ENCODE data around the gene VSIR. TPM values are rescaled to one million over a fixed set of nuclear protein-coding genes. Genes with fewer than 3 reads are reported as not detected.

Gene VSIR
- total RNA-seq, 1 experiment from 2014 or later: 18.5 TPM

- ATAC-seq (no peak), DNase-seq (ENCODE audit: low read depth, low spot score) (no peak)
- Histone ChIP-seq H3K9me3 (ENCODE audit: control insufficient read depth in 1 of 2, insufficient read depth in 1 of 2, low read depth in 1 of 2, low read length in 2 of 2) (no peaks in the 10 kb centered on the region), H3K4me2 (ENCODE audit: low read length) (no peak overlapping the region), H3K27me3 (ENCODE audit: insufficient read depth, low read length) (no peaks in the 10 kb centered on the region), H4K20me1 (ENCODE audit: insufficient read depth) (no peaks in the 10 kb centered on the region), H3K4me3 (replicated peaks in 1 of 2; ENCODE audit: low read depth in 1 of 2, low read length in 2 of 2) (no peak overlapping the region), H3K9me2 (ENCODE audit: insufficient read depth) (no peaks in the 10 kb centered on the region), H3K9ac (ENCODE audit: low read length) (no peak overlapping the region), H3K4me1 (ENCODE audit: control insufficient read depth in 1 of 2, insufficient read depth in 2 of 2, low read length in 2 of 2) (peaks cover 3 to 9% of the 10 kb centered on the region in 2 experiments; a peak in 3 of 4 replicates), H2AFZ (ENCODE audit: low read depth, low read length, poor library complexity, severe bottlenecking) (no peak overlapping the region), H3K27ac (ENCODE audit: low read depth, low read length) (no peak overlapping the region), H3K36me3 (ENCODE audit: control insufficient read depth in 1 of 2, insufficient read depth in 2 of 2, low read length in 2 of 2) (no peaks in the 10 kb centered on the region), H3K79me2 (ENCODE audit: insufficient read depth, low read length) (no peaks in the 10 kb centered on the region)
- BruUV-seq (replicated peaks): no TSS peak
- intact Hi-C loops (cut with micrococcal nuclease): no loop called here
- RAD21 ChIA-PET (ENCODE audit: low non-redundant PET in 1 of 2, low total read pairs in 2 of 2, uncharacterized antibody in 2 of 2, unreplicated experiment in 2 of 2): no interaction called here
- POLR2A ChIA-PET: interaction anchor here (0.5 kb wide), 1 partner anchor 17 kb away, joined by 3 read pairs; no protein-coding TSS in a partner anchor
- CTCF ChIA-PET: no interaction called here
- TF ChIP-seq POLR2AphosphoS5 (IDR thresholded peaks at IDR 0.05; ENCODE audit: low read depth, low read length) (no peak), SIN3A (IDR thresholded peaks at IDR 0.05; ENCODE audit: low read depth) (no peak), EGR1 (IDR thresholded peaks at IDR 0.05; ENCODE audit: low read depth) (no peak), ZBTB33 (IDR thresholded peaks at IDR 0.05; ENCODE audit: extremely low read depth, insufficient replicate concordance, low read length) (no peak), SRF (IDR thresholded peaks at IDR 0.05; ENCODE audit: low read depth) (no peak), EZH2phosphoT487 (IDR thresholded peaks at IDR 0.05; ENCODE audit: borderline replicate concordance) (no peak), POLR2A (IDR thresholded peaks at IDR 0.05; ENCODE audit: borderline replicate concordance, extremely low read depth, insufficient read depth, insufficient read length) (no peak), ELF1 (IDR thresholded peaks at IDR 0.05; ENCODE audit: borderline replicate concordance, low read depth) (no peak)
Observed at GRCh38 chr10:71802715-71803488, 29.6 kb upstream of the VSIR start.

Data from HCT116 (cell line).